ENCODE measurements around the gene GRN. TPM values are rescaled to one million over a fixed set of nuclear protein-coding genes. Genes with fewer than 3 reads are reported as not detected.

The GRN gene
- total and polyA plus RNA-seq, 2 of the 13 experiments (the other 11 are each of a cell fraction or from before 2014, with no cell fraction given): 86.6 to 143 TPM

DNA sequence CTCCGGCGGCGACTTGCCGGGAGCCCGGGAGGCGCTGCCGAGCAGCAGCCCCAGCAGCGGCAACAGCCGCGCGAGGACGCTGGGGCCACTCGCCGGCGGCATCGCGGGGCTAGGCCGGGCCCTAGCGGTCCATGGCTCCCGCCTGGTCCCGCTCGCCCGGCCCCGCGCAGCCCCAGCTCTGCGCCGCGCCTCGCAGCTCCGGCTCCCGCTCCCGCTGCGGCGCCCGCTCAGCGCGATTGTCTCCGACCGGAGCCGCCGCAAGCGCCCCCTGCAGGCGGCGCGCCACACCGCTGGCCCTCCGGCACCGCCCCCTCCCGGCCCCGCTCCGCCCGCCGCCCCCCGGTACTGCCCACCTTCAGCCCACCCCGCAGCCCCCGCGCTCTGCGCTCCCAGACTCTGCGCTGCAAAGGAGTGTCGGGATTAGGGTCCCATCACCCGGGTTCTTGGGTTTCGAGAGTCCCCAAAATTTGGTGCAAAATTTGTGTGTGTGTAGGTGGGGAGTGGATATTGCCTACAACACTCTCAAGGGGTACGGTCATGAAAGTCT is 18.6 kb downstream of the GRN start, which contains the start of gene FAM171A2 (continued):
- TF ChIP-seq TERF1 (CRISPR knock-in tag; IDR thresholded peaks at IDR 0.05): no peak
- TF ChIP-seq, protein P1, sequence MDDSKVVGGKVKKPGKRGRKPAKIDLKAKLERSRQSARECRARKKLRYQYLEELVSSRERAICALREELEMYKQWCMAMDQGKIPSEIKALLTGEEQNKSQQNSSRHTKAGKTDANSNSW (CRISPR knock-in tag; IDR thresholded peaks at IDR 0.05; ENCODE audit: borderline replicate concordance): no peak
- peak; percentile 36; the same call in 1 of the 2 replicates for TF ChIP-seq SPEN (CRISPR knock-in tag; IDR thresholded peaks at IDR 0.05; ENCODE audit: low read depth)
- TF ChIP-seq RFXAP (CRISPR knock-in tag; IDR thresholded peaks at IDR 0.05; ENCODE audit: borderline replicate concordance): peak; percentile 55; the same call in 1 of the 2 replicates
- TF ChIP-seq, protein P2, sequence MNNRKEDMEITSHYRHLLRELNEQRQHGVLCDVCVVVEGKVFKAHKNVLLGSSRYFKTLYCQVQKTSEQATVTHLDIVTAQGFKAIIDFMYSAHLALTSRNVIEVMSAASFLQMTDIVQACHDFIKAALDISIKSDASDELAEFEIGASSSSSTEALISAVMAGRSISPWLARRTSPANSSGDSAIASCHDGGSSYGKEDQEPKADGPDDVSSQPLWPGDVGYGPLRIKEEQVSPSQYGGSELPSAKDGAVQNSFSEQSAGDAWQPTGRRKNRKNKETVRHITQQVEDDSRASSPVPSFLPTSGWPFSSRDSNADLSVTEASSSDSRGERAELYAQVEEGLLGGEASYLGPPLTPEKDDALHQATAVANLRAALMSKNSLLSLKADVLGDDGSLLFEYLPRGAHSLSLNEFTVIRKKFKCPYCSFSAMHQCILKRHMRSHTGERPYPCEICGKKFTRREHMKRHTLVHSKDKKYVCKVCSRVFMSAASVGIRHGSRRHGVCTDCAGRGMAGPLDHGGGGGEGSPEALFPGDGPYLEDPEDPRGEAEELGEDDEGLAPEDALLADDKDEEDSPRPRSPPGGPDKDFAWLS (CRISPR knock-in tag; IDR thresholded peaks at IDR 0.05; ENCODE audit: borderline replicate concordance): no peak
- peak; percentile 81 for TF ChIP-seq MAX (IDR thresholded peaks at IDR 0.05)
- TF ChIP-seq REST (IDR thresholded peaks at IDR 0.05; ENCODE audit: borderline replicate concordance in 1 of 2, low read depth in 1 of 2, low read length in 2 of 2): no peak
- TF ChIP-seq ZNF367 (CRISPR knock-in tag; IDR thresholded peaks at IDR 0.05; ENCODE audit: borderline replicate concordance): no peak
- TF ChIP-seq KDM5A (IDR thresholded peaks at IDR 0.05; ENCODE audit: borderline replicate concordance, low read length): no peak
- no peak; the same call in 1 of the 2 replicates for TF ChIP-seq ZNF614 (CRISPR knock-in tag; IDR thresholded peaks at IDR 0.05; ENCODE audit: borderline replicate concordance)
- TF ChIP-seq E2F1 (CRISPR knock-in tag; IDR thresholded peaks at IDR 0.05): no peak
- no peak for TF ChIP-seq DPF2 (CRISPR knock-in tag; IDR thresholded peaks at IDR 0.05; ENCODE audit: borderline replicate concordance, low read depth)
- TF ChIP-seq HNRNPLL (IDR thresholded peaks at IDR 0.05; ENCODE audit: low read depth, low read length, poor library complexity, severe bottlenecking): peak; percentile 32
- TF ChIP-seq ZNF670 (CRISPR knock-in tag; IDR thresholded peaks at IDR 0.05; ENCODE audit: borderline replicate concordance): no peak
- TF ChIP-seq ZNF496 (CRISPR knock-in tag; IDR thresholded peaks at IDR 0.05; ENCODE audit: insufficient replicate concordance): no peak
- TF ChIP-seq, protein P3, sequence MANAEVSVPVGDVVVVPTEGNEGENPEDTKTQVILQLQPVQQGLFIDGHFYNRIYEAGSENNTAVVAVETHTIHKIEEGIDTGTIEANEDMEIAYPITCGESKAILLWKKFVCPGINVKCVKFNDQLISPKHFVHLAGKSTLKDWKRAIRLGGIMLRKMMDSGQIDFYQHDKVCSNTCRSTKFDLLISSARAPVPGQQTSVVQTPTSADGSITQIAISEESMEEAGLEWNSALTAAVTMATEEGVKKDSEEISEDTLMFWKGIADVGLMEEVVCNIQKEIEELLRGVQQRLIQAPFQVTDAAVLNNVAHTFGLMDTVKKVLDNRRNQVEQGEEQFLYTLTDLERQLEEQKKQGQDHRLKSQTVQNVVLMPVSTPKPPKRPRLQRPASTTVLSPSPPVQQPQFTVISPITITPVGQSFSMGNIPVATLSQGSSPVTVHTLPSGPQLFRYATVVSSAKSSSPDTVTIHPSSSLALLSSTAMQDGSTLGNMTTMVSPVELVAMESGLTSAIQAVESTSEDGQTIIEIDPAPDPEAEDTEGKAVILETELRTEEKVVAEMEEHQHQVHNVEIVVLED (CRISPR knock-in tag; IDR thresholded peaks at IDR 0.05; ENCODE audit: borderline replicate concordance): no peak
- no peak for TF ChIP-seq ZNF382 (CRISPR knock-in tag; IDR thresholded peaks at IDR 0.05; ENCODE audit: borderline replicate concordance)
- no peak for TF ChIP-seq MAFK (conservative IDR thresholded peaks at IDR 0.05 in 1 of 2, IDR thresholded peaks at IDR 0.05 in 1 of 2; ENCODE audit: low read length in 2 of 2)
